Liver (tissue), 9 donors: ENCODE measurements around the gene JAML. TPM values are rescaled to one million over a fixed set of nuclear protein-coding genes. Genes with fewer than 3 reads are reported as not detected.

ENCODE experiments used
- DNase-seq: peaks from one replicate; pipeline ENCODE4 v3.0.0-alpha.2; 2017; ENCODE audit warnings: low spot score
- H3K27ac ChIP-seq, 2 donors: one replicate each; pipeline ENCODE4 v1.7.0; 2013; ENCODE audit warnings: inconsistent platforms in 2 of 2, low read length in 2 of 2, control low read depth in 1 of 2, low read depth in 1 of 2, mild to moderate bottlenecking in 1 of 2
- H3K27me3 ChIP-seq, 4 donors: one replicate each; pipeline versions ENCODE4 v1.6.1 to v1.7.0; 2013; ENCODE audit warnings: low read length in 3 of 4, inconsistent platforms in 1 of 4, mild to moderate bottlenecking in 1 of 4, moderate library complexity in 1 of 4; ENCODE audit not compliant: control insufficient read depth in 4 of 4, insufficient read depth in 4 of 4
- H3K36me3 ChIP-seq, 4 donors: one replicate each; pipeline versions ENCODE4 v1.6.1 to v1.7.0; 2013; ENCODE audit warnings: low read length in 3 of 4, mild to moderate bottlenecking in 3 of 4, low read depth in 1 of 4, moderate library complexity in 1 of 4; ENCODE audit not compliant: control insufficient read depth in 4 of 4, insufficient read depth in 3 of 4
- H3K4me1 ChIP-seq, 4 donors: one replicate each; pipeline versions ENCODE4 v1.6.1 to v1.7.0; 2013; ENCODE audit warnings: low read length in 3 of 4, mild to moderate bottlenecking in 3 of 4, moderate library complexity in 1 of 4; ENCODE audit not compliant: control insufficient read depth in 4 of 4, insufficient read depth in 4 of 4
- H3K4me3 ChIP-seq, 3 donors: one replicate each; pipeline versions ENCODE4 v1.6.1 to v1.7.0; 2013; ENCODE audit warnings: low read length in 3 of 3, control low read depth in 1 of 3, low read depth in 1 of 3, mild to moderate bottlenecking in 1 of 3
- H3K9ac ChIP-seq, 2 donors: one replicate each; pipeline ENCODE4 v1.7.0; 2013; ENCODE audit warnings: low read length in 2 of 2, mild to moderate bottlenecking in 2 of 2, moderate library complexity in 2 of 2, control low read depth in 1 of 2, low read depth in 1 of 2
- H3K9me3 ChIP-seq, 4 donors: one replicate each; pipeline versions ENCODE4 v1.6.1 to v1.7.0; 2013; ENCODE audit warnings: low read length in 3 of 4; ENCODE audit not compliant: control insufficient read depth in 4 of 4
- ATF3 ChIP-seq: IDR thresholded peaks from 2 replicates; pipeline ENCODE4 v1.6.1; 2016; ENCODE audit warnings: antibody characterized with exemption
- CTCF ChIP-seq: fragments of 150-350 bp; IDR thresholded peaks from 2 replicates; pipeline ENCODE4 v1.5.1; 2017; ENCODE audit warnings: improper control_type of control experiment, low read depth, low read length; ENCODE audit not compliant: missing input control
- EGR1 ChIP-seq, 2 donors: IDR thresholded peaks; 2 replicates each; pipeline ENCODE4 v1.6.1; 2016 to 2018; ENCODE audit warnings: antibody characterized with exemption in 2 of 2, low read depth in 2 of 2
- FOXA1 ChIP-seq: IDR thresholded peaks from 2 replicates; pipeline ENCODE4 v1.6.1; 2016; ENCODE audit warnings: antibody characterized with exemption
- FOXA2 ChIP-seq: IDR thresholded peaks from 2 replicates; pipeline ENCODE4 v1.6.1; 2016; ENCODE audit warnings: antibody characterized with exemption
- GABPA ChIP-seq, 2 donors: IDR thresholded peaks in 1 of 2; conservative IDR thresholded peaks in 1 of 2; 2 replicates each; pipeline ENCODE4 v1.6.1; 2016; ENCODE audit warnings: antibody characterized with exemption in 2 of 2, mild to moderate bottlenecking in 1 of 2, moderate library complexity in 1 of 2
- HNF4A ChIP-seq, 2 donors: conservative IDR thresholded peaks; 2 replicates each; pipeline ENCODE4 v1.6.1; 2016; ENCODE audit warnings: antibody characterized with exemption in 2 of 2, mild to moderate bottlenecking in 2 of 2
- HNF4G ChIP-seq: IDR thresholded peaks from 2 replicates; pipeline ENCODE4 v1.6.1; 2016; ENCODE audit warnings: antibody characterized with exemption
- JUND ChIP-seq, 2 donors: IDR thresholded peaks; 2 replicates each; pipeline ENCODE4 v1.6.1; 2016; ENCODE audit warnings: antibody characterized with exemption in 2 of 2
- MAX ChIP-seq: IDR thresholded peaks from 2 replicates; pipeline ENCODE4 v1.6.1; 2016; ENCODE audit warnings: antibody characterized with exemption
- NR2F2 ChIP-seq: IDR thresholded peaks from 2 replicates; pipeline ENCODE4 v1.6.1; 2016; ENCODE audit warnings: antibody characterized with exemption
- RAD21 ChIP-seq, 2 donors: IDR thresholded peaks; 2 replicates each; pipeline ENCODE4 v1.6.1; 2016; ENCODE audit warnings: antibody characterized with exemption in 2 of 2, mild to moderate bottlenecking in 2 of 2
- REST ChIP-seq: IDR thresholded peaks from 2 replicates; pipeline ENCODE4 v1.6.1; 2016; ENCODE audit warnings: antibody characterized with exemption, mild to moderate bottlenecking
- RXRA ChIP-seq, 2 donors: IDR thresholded peaks; 2 replicates each; pipeline ENCODE4 v1.6.1; 2017 to 2018; ENCODE audit warnings: antibody characterized with exemption in 2 of 2, mild to moderate bottlenecking in 1 of 2
- SP1 ChIP-seq: IDR thresholded peaks from 2 replicates; pipeline ENCODE4 v1.6.1; 2018; ENCODE audit warnings: antibody characterized with exemption, mild to moderate bottlenecking
- TAF1 ChIP-seq: conservative IDR thresholded peaks from 2 replicates; pipeline ENCODE4 v1.6.1; 2016; ENCODE audit warnings: antibody characterized with exemption, mild to moderate bottlenecking
- YY1 ChIP-seq: IDR thresholded peaks from 2 replicates; pipeline ENCODE4 v1.6.1; 2016; ENCODE audit warnings: antibody characterized with exemption, mild to moderate bottlenecking
- ZBTB33 ChIP-seq: IDR thresholded peaks from 2 replicates; pipeline ENCODE4 v1.6.1; 2016; ENCODE audit warnings: antibody characterized with exemption
- WGBS: extraction: QIAGEN DNeasy Blood & Tissue Kit; methylation state at CpG from one replicate; pipeline ENCODE4 v1.1.7; 2013; 5-methylcytosine and 5-hydroxymethylcytosine counted together
- polyA plus RNA-seq, 2 donors: library from polyadenylated mRNA; stranded (reverse) in 1 of 2; unstranded in 1 of 2; fragments of 200-250 nt in 1 of 2; fragments of >200 nt in 1 of 2; fragmentation: Nextera tagmentation in 1 of 2; extraction: Ambion mirVana in 1 of 2; gene quantifications; one replicate each; pipeline versions ENCODE4 v1.2.1 to v1.2.3, GENCODE V29; 2013 to 2015
- total RNA-seq, 2 donors: library from RNA; depleted of rRNA; stranded (reverse); fragments of >200 nt; gene quantifications; one replicate each; pipeline ENCODE4 v1.2.3, GENCODE V29; 2014
- donor health status: healthy.
- donor health status: healthy.
- donor health status: healthy.
- donor health status: healthy.
- donor health status: healthy.

JAML gene
- total and polyA plus RNA-seq, 4 donors: 2.2 to 13.5 (median 6.5) TPM

GRCh38 chr11:118168316-118168715, 56.5 kb downstream of the JAML start (continued):
- no peak for TF ChIP-seq SP1

- Histone ChIP-seq H3K27ac (no peak overlapping the region), H3K9ac (no peak overlapping the region), H3K4me3 (no peak overlapping the region), H3K27me3 (no peaks in the 10 kb centered on the region), H3K9me3 (no peaks in the 10 kb centered on the region), H3K36me3 (no peaks in the 10 kb centered on the region), H3K4me1 (peaks cover 0 to 3% (median 0%) of the 10 kb centered on the region in 4 donors)
- no peak for DNase-seq
- WGBS: 84% methylated on average over 12 of the region's 12 CpGs
- TF ChIP-seq HNF4A (conservative IDR thresholded peaks at IDR 0.05): no peak
- TF ChIP-seq RXRA (IDR thresholded peaks at IDR 0.05): no peak
- TF ChIP-seq MAX: no peak
Measured at GRCh38 chr11:118167906-118168305, 56.9 kb downstream of the JAML start.

GRCh38 chr11:118167253-118167652, 57.6 kb downstream of the JAML start:
- H3K9me3 ChIP-seq: no peaks in the 10 kb centered on the region
- TF ChIP-seq YY1 (no peak), HNF4G (no peak), FOXA1 (no peak), MAX (no peak), RXRA (IDR thresholded peaks at IDR 0.05) (no peak), JUND (IDR thresholded peaks at IDR 0.05) (no peak), TAF1 (no peak), EGR1 (IDR thresholded peaks at IDR 0.05; ENCODE audit: low read depth in 2 of 2) (no peak), ATF3 (no peak), RAD21 (IDR thresholded peaks at IDR 0.05) (no peak), REST (no peak), GABPA (IDR thresholded peaks at IDR 0.05 in 1 of 2, conservative IDR thresholded peaks at IDR 0.05 in 1 of 2) (no peak), HNF4A (conservative IDR thresholded peaks at IDR 0.05) (no peak), SP1 (no peak), ZBTB33 (no peak), CTCF (no peak), FOXA2 (no peak), NR2F2 (no peak)
- no peak overlapping the region for H3K9ac ChIP-seq
- H3K4me1 ChIP-seq: peaks cover 0 to 3% (median 0%) of the 10 kb centered on the region in 4 donors
- no peak for DNase-seq
- no peaks in the 10 kb centered on the region for H3K36me3 ChIP-seq
- H3K27ac ChIP-seq: no peak overlapping the region
- no peak overlapping the region for H3K4me3 ChIP-seq
- WGBS: 83% methylated on average over 2 of the region's 2 CpGs
- H3K27me3 ChIP-seq: no peaks in the 10 kb centered on the region
